HFF-Myc (cell line): Measurements from ENCODE around the gene GABRR2.

Source experiments
- DNase-seq: peaks from one replicate; pipeline ENCODE4 v3.0.0-alpha.2; 2011; ENCODE audit warnings: low read depth; ENCODE audit errors: extremely low read depth
- H3K4me3 ChIP-seq: replicated peaks from 2 replicates; pipeline ENCODE4 v1.5.1; 2011; ENCODE audit warnings: low read depth, mild to moderate bottlenecking, control low read depth, low read length
- CTCF ChIP-seq: IDR thresholded peaks from 2 replicates; pipeline ENCODE4 v1.5.1; 2012; ENCODE audit warnings: mild to moderate bottlenecking, low read depth, low read length, control low read depth; ENCODE audit errors: missing control alignments

Gene GABRR2

GRCh38 chr6:89328976-89329375 lies 13.9 kb upstream of the GABRR2 start:
- no peak overlapping the region for H3K4me3 ChIP-seq
- TF ChIP-seq CTCF: no peak
- no peak for DNase-seq

- no peak for DNase-seq
- TF ChIP-seq CTCF: no peak
- H3K4me3 ChIP-seq: no peak overlapping the region
These were observed 9.2 kb upstream of the GABRR2 start for GRCh38 chr6:89324304-89324703.

GRCh38 chr6:89323511-89323971 lies 8.4 kb upstream of the GABRR2 start:
- no peak for TF ChIP-seq CTCF
- no peak for DNase-seq
- no peak overlapping the region for H3K4me3 ChIP-seq

GRCh38 chr6:89321131-89321970 lies 6.3 kb upstream of the GABRR2 start:
- no peak for TF ChIP-seq CTCF

GRCh38 chr6:89320012-89320559 lies 5.0 kb upstream of the GABRR2 start:
- TF ChIP-seq CTCF: no peak
- DNase-seq: no peak

More at GRCh38 chr6:89321131-89321970, 6.3 kb upstream of the GABRR2 start:
- no peak for DNase-seq
- no peak overlapping the region for H3K4me3 ChIP-seq

GRCh38 chr6:89317067-89317466 lies 2.0 kb upstream of the GABRR2 start:
- TF ChIP-seq CTCF: no peak
- DNase-seq: no peak
- H3K4me3 ChIP-seq: no peak overlapping the region

More at GRCh38 chr6:89320012-89320559, 5.0 kb upstream of the GABRR2 start:
- H3K4me3 ChIP-seq: no peak overlapping the region
